GM19351 (cell line): Measurements from ENCODE around the gene RAB11FIP3.
A peak's percentile ranks its signal among the peaks of the same experiment; 100 is the strongest.
"Not testable (repeated sequence)": the region's sequence is repeated elsewhere in the genome, so short reads cannot be mapped to it uniquely, and the experiment has no call there.

Source experiments
- ATAC-seq: cut with Tn5 transposase; IDR thresholded peaks from one replicate; pipeline ENCODE4 v1.9.1; 2021; ENCODE audit warnings: mild to moderate bottlenecking, moderate library complexity; ENCODE audit not compliant: unreplicated experiment

The RAB11FIP3 gene, protein sequence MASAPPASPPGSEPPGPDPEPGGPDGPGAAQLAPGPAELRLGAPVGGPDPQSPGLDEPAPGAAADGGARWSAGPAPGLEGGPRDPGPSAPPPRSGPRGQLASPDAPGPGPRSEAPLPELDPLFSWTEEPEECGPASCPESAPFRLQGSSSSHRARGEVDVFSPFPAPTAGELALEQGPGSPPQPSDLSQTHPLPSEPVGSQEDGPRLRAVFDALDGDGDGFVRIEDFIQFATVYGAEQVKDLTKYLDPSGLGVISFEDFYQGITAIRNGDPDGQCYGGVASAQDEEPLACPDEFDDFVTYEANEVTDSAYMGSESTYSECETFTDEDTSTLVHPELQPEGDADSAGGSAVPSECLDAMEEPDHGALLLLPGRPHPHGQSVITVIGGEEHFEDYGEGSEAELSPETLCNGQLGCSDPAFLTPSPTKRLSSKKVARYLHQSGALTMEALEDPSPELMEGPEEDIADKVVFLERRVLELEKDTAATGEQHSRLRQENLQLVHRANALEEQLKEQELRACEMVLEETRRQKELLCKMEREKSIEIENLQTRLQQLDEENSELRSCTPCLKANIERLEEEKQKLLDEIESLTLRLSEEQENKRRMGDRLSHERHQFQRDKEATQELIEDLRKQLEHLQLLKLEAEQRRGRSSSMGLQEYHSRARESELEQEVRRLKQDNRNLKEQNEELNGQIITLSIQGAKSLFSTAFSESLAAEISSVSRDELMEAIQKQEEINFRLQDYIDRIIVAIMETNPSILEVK

DNA sequence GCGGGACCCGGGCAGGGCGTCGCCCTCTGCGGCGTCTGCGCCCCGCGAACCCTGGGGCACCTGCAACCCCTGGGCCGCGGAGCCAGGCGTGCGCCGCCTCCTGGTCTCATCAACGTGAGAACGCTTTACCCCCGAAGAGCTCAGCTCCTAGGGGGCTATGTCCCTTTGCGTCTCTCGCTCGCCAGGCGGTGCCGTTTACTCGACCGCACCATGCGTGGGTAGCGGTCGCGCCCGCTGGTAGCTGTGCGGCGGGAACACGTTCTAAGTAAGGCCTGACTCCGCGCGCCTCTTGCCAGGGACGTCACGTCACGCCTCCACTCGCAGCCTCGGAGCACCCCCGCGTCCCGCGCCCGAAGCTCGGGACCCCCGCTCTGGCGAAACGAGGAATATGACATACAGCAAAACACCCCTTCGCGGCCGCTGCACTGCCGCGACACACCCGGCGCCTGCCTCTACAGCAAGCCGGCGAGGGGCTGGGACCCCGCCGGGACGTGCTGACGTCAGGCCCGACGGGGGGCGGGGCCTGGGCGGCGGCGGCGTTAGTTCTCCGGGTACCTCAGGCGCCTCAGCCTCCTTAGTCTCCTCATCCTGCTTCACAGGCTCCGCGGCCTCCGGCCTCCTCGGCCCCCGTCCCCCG lies at the start of gene RAB11FIP3:
Gene RAB11FIP3 (plus strand): TSS at position 568 of the 637 bp plus-strand sequence. CDS start 358 bp downstream, outside the sequence.
- ATAC-seq: peak; percentile 91

DNA sequence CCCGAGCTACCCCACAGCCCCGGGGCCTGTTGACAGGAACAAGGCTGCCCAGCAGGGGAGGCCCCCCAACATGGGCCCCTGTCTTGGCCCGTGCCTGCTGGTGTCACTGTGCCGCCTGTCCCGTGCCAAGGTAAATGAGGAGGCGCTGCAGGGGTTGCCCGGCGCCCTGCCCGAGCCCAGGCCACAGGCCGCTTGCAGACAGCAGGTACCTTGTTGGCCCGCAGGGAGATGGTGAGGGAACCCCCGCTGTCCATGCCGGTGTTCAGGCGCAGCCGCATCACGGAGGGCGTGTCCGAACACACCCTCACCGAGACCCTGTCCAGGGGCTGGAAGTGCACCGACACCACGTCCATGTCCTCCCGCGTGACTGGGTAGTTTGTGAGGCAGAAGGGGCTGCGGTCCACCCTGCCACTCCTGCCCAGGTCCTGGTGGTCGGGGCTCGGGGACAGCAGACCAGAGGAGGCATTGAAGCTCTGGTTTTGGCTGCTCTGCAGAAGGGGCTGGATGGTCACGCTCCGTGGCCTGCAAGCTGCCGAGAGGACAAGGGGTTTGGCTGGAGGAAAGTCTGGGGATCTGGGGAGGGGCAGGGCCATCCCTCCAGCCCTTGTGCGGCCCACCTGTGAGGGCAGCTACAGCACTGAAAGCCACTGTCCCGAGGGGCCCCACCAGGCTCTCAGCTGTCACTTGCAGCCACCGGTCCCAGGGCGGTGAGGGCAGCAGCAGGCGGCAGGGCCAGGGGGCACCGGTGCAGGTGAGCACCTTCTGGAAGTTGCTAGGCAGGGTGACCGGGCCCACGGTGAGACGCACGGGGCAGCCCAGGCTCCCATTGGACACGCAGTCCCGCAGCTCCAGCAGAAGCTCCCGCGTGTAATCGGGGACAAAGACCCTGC lies 49.3 kb upstream of the RAB11FIP3 start:
- ATAC-seq: no peak

DNA sequence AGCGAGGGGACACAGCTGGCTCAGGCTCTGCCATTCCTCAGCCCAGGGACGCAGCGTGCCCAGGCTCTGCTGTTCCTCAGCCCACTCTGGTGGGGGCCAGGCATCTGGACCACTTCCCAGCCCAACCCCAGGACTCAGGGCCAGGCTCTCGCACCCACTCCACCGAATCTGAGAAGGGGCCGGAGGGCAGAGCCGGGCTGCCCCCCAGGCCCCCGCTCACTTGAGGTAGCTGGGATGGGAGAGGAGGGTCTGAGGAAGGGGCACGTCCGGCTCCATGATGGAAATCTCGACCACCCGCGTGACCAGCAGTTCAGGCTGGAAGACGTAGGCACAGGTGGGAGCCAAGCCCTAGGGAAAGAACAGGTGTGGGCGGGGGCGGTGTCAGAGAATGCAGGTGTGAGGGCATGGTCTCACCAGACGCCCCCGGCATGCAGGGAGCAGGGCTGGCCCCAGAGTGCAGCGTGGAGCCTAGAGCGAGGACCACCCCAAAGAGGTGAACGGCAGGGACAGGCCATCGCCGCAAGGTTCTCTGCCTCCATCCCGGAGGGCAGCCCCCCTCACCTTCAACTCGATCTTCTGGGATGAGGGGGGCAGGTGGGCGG lies 48.5 kb upstream of the RAB11FIP3 start:
- ATAC-seq: no peak

DNA sequence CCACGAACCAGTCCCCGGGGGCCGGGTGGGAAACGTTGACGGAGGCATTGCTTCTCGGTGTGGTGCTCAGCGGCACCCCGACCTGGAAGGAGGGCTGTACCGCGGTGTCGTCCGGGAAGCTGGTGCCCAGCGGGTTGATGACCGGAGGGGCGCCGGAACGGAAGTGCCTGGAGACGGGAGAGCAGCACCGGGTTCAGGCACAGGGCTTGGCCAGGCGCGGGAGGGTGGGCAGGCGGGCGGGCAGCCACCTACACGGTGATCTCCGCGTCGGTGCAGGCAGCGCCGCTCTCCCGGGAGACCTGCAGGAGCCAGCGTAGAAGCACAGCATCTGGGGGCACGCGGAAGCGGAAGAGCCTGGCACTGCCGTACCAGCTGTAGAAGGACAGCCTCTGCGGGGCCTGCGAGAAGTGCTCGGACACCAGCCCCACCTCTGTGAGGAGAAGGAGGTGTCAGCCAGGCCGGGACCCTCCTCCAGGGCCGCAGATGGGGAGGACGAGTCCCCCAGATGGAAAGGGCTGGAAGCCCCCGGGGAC lies 48.0 kb upstream of the RAB11FIP3 start:
- no peak for ATAC-seq

DNA sequence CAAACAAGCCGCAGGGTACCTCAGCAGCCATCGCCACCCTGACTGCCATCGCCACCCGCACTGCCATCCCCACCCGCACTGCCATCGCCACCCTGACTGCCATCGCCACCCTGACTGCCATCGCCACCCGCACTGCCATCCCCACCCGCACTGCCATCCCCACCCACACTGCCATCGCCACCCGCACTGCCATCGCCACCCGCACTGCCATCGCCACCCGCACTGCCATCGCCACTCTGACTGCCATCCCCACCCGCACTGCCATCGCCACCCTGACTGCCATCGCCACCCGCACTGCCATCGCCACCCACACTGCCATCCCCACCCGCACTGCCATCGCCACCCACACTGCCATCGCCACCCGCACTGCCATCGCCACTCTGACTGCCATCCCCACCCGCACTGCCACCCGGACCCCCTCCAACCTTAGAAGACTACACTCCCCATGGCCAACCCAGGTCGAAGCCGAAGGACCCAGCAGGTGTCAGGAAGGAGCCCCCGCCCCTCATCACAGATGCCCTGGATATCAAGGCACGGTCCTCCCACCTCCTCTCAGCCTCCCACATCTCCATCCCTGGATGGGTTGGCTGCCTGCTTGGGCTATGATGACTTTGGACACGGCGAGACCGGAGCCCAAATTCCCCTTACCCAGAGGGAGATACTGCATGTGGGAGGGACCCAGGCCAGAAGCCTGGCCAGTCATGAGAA lies 47.2 kb upstream of the RAB11FIP3 start:
- not testable (repeated sequence) for ATAC-seq

DNA sequence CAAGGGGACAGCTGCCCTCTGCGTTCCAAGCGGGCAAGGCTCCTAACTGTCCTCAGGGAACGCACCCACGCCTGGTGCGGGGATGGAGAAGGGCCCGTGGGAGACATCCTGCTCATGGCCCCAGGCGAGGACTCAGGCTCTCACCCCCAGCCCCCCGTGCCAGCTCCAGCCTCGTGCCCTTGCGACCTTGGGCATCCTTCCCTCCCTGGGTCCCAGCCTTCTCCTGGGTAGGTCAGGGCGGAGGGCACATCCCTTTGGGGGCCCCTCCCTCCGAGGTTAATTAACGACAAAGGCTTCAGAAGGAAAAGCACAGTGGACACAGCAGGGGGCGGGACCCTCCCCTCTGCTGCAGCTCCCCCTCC lies 46.6 kb upstream of the RAB11FIP3 start:
- no peak for ATAC-seq

DNA sequence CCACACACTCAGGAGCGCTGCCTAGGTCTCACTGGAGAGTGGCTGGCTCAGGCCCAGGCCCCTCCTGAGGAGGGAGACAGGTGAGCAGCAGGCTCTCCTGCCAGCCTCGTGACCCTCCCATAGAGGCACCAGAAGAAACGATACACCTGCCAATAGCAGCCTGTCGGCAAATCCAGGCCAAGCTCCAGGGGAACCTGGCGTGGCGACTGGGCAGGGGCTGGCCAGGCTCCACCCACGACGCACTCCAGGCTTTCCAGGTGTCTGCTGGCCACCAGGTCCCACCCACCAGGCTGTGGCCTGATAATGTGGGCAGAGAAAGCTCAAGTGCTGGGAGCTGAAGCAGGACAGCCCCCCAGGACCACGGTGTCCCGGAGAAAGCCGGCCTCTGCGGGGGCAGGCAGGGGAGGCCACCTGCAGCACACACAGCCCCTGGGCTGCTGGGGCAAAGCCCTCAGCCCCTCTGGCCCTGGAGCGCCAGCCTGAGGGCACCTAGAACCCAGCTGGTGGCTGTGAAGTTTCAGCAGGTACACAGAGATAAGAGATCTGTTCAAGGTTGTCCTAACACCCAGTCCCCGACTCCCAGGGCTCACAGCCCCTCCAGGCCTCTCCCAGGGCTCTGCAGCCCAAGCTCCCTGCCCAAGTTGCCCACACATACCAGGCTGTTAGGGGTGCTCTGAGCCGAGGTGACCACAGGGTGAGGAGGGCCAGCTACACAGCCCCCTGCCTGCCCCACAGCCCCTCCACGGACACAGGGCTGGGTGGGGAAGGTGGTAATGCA lies 46.1 kb upstream of the RAB11FIP3 start:
- ATAC-seq: no peak

DNA sequence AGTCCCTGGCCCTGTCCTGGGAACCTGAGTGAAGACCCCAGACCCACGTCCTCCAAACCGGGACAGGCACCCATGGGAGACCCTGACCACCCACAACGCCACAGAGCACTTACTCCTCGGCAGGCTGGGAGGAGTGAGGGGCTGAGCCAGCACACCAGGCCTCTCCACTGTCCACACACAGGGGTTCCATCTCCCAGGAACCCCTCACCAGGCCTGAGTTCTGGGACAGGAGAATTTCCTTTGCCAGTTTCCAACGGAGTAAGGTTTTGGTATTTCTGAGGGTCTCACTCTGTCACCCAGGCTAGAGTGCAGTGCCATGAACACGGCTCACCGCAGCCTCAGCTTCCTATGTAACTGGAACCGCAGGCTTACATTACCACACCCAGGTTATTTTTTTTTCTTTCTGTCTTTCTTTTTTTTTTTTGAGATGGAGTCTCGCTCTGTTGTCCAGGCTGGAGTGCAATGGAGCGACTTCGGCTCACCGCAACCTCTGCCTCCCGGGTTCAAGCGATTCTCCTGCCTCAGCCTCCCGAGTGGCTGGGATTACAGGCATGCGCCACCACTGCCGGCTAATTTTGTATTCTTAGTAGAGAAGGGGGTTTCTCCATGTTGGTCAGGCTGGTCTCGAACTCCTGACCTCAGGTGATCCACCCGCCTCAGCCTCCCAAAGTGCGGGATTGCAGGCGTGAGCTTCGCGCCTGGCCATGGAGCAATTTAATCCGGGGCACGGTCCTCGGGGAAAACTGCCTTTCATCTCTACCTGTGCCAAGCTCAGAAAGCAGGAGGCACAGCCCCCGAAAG lies 45.3 kb upstream of the RAB11FIP3 start:
- no peak for ATAC-seq

DNA sequence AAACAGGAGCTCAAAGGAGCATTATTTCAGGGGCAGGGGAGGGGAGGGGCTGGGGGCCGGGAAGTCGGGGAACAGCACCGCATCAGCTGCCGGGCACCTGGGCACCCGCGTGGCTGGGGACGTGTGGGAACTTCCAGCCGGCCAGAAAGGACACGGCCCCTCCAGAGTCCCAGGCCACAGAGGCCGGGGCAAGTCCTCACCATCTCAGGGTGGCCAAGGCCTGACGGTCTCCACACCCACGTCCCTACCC lies 44.8 kb upstream of the RAB11FIP3 start:
- ATAC-seq: no peak

DNA sequence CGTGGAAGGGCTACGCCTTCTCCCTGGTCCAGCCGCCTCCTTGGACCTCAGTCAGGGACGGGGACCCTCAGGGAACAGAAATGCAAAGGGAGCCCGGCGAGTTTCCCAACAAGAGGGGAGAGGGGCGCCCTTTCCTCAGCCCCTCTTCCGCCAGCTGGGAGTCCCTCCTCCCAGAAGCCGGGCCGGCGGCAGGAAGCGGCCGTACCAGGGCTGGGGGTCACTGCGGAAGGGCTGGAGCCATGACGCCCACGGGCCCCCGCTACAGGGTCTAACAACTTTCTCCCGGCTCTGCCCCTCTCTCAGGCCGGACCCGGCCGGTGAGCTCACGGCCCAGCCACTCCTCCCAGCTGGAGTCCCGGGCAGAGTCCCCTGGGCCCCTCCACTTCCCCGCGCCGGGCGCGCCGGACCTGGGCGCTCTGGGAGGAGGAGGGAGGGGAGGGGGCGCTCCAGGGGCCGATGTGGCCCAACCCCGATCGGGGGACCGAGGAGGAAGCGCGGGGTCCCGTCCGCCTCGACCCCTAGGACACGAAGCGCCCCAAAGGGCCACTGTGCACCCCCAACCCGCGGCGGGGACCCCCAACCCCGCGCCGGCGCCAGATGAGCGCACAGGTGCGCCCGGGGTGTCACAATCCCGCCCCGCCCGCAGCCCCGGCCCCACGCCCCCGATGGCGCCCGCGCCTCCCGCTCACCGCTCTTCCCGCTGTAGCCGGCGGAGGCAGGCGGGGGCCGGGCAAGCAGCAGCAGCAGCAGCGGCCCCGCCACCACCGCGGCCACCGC lies 44.2 kb upstream of the RAB11FIP3 start:
- ATAC-seq: peak; percentile 31

DNA sequence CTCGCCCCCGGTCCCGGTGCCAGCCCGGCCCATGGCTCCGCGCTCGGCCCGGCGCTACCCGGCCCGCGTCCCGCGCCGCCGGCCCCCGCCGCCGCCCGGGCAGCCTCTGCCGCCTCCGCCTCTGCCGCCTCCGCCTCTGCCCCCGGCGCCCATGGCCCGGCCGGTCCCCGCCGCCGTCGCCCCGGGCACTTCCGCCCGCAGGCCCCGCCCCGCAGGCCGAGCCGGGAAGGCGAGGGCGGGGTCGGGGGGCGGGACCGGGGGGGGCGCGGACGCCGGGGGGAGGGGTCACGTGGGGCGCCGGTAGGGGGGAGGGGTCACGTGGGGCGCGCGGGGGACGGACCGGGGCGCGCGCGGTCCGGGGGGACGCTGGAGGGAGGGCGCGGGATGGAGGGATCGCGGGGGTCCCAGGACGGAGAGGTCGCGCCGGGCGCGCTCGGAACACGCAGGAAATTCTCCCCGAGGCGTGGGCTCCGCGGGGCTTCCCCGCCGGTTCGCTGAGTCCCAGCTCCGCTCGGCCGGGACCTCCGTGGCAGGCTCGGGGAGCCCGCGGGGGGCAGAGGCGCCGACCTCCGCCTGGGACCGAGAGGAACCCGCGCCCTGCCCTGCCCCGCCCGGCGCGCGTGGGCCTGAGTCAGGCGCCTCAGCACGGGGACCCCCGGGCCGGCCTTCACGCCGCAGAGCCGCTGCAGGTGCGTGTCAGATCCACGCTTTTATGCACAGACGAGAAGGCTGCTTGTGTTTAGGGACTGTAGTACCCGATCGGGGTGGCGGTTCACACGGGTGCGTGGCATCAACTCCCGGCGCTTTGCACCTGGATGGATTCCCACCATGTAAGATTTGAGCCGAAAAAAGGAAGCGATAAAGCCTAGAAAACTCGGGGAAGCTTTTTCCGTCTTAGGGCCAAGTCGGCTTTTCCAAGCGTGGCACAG lies 43.4 kb upstream of the RAB11FIP3 start, which contains the start of gene PGAP6:
Gene PGAP6 (minus strand): TSS at position 190 of the 929 bp plus-strand sequence. CDS start 157 bp downstream, at position 33.
- peak; percentile 55 for ATAC-seq

DNA sequence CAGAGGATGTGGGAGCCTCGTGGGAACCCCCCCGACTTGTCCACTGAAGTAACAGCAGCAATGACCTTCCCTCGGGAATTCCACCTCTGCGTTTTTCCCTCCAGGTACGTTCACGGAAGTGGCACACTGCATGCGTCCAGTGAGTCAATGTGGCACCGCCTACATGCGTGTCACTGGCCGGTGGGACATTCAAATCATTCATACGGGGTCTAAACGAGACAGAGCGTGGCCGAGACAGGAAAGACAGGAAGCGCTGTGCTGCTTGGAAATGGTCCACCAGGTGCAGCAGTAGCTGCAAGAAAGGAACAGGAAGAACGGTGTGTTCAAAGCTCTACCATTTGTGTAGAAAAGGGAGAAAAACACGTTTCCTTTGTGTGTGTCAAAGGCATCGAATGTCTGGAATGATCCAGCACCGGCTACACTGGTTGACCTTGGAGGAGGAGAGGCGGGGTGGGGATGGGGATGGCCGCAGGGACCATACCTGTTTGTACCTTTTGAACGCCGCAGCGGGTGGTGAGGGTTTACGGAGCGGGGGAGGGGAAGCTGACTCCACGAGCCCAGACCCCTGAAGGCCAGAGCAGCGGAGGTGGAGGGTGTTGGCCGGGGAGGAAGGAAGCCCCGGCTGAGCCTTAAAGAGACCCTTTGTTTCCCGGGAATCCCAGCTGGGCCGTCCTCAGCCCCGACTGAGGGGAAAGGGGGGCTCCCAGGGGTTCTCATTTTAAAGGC lies 42.0 kb upstream of the RAB11FIP3 start:
- no peak for ATAC-seq

DNA sequence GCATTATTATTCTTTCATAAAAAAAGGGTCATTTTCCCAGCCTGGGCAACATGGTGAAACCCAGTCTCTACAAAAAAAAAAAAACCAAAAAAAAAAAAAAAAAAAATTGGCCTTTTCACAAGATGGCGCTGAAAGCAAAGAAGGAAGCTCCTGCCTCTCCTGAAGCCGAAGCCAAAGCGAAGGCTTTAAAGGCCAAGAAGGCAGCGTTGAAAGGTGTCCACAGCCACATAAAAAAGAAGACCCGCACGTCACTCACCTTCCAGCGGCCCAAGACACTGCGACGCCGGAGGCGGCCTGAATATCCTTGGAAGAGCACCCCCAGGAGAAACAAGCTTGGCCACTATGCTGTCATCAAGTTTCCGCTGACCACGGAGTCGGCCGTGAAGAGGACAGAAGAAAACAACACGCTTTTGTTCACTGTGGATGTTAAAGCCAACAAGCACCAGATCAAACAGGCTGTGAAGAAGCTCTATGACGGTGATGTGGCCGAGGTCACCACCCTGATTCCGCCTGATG lies 38.8 kb upstream of the RAB11FIP3 start:
- ATAC-seq: no peak

DNA sequence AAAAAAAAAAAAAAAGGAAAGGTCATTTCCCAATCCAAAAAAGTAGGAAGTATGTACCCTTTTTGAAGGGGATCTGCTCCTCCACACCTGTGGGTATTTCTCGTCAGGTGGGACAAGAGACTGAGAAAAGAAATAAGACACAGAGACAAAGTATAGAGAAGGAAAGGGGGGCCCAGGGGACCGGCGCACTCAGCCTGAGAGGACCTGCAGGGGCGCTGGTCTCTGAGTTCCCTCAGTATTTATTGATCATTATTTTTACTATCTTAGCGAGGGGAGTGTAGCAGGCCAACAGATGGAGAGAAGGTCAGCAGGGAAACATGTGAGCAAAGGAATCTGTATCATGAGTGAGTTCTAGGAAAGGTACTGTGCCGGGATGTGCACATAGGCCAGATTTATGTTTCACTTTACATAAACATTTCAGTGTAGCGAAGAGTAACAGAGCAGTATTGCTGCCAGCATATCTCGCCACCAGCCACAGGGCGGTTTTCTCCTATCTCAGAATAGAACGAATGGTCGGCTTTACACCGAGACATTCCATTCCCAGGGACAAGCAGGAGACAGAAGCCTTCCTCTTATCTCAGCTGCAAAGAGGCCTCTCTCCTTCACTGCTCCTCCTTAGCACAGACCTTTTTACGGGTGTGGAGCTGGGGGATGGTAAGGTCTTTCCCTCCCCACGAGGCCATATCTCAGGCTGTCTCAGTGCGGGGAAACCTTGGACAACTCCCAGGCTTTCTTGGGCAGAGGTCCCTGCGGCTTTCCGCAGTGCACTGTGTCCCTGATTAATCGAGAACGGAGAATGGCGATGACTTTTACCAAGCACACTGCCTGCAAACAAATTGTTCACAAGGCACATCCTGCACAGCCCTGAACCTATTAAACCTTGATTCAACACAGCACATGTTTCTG lies 37.4 kb upstream of the RAB11FIP3 start:
- not testable (repeated sequence) for ATAC-seq
